GM18873 (cell line): ENCODE results near the gene AGPAT1.
"Not testable (repeated sequence)": the region's sequence is repeated elsewhere in the genome, so short reads cannot be mapped to it uniquely, and the experiment has no call there.

Experiments
- ATAC-seq: cut with Tn5 transposase; IDR thresholded peaks from one replicate; pipeline ENCODE4 v1.9.1; 2021; ENCODE audit warnings: mild to moderate bottlenecking, moderate library complexity, moderate number of reproducible peaks; ENCODE audit not compliant: unreplicated experiment, low FRiP score

Gene AGPAT1

DNA sequence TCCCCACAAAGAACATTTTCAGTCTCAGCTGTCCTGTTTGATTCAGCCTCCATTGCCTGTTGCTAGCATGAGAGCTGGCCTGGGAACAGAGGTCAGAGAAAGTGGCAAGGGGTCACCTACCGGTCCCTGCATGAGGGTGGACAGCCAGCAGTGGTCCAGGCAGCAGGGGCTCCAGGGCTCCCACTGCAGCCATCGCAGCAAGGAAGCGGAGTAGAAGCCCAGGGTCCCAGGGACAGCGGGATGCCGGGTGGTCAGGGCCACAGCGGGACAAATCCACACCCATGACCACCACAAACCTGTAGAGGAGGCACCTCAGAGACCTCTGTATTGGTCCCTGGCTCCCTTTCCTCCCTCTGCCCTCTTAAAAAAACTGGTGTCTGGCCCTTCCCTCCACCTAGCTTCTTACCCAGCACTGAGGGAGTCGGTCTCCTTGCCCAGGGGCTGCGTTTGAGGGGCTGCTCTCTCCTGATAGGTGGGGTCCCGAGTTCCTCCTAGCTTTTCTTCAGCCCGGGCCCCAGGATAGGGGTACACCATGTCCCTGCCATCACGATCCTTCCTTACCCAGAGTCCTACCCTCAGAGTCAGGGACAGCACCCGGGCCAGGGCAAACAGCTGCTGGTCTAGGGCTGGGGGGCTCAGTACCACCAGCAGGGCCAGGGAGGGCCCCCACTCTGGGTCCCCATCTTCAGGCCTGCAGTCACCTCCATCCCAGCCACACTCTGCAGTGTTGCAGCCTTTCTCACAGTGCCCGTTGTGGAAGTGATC is 25.0 kb upstream of the AGPAT1 start:
- ATAC-seq, result no peak

DNA sequence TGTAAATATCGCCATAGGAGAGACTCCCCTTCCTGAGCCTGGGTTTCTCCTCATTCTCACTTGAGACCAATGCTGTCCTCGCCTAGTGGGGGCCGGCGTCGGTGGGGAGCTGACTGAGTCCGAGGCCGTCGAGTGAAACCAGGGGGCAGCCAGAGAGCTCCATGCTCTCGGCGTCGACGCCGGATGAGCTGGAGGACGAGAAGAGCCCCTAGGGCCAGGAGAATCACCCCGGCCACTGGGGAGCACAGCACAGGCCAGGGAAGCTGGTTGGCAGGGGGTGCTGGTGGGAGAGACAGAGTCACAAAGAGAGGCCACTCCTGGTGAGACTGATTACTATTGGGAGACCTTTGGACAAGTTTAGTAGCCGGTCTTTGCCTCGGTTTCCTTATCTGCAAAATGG is 23.0 kb upstream of the AGPAT1 start:
- ATAC-seq, result no peak

DNA sequence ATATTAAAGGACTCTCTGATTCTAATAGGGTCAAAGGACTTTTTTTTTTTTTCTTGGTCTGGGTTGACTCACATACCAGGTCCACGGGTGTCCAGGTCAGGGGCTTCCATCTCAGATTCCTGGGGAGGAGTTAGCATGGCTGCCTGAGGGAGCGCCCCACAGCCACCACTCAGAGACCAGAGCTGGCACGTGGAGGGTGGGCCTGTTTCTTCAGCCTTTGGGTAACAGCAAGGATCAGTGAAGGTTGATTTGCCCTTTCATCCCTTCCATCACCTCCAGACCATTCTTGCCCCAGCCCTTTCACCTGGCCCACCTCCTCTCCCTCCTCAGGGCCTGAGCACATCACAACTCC is 22.4 kb upstream of the AGPAT1 start:
- ATAC-seq, result no peak

DNA sequence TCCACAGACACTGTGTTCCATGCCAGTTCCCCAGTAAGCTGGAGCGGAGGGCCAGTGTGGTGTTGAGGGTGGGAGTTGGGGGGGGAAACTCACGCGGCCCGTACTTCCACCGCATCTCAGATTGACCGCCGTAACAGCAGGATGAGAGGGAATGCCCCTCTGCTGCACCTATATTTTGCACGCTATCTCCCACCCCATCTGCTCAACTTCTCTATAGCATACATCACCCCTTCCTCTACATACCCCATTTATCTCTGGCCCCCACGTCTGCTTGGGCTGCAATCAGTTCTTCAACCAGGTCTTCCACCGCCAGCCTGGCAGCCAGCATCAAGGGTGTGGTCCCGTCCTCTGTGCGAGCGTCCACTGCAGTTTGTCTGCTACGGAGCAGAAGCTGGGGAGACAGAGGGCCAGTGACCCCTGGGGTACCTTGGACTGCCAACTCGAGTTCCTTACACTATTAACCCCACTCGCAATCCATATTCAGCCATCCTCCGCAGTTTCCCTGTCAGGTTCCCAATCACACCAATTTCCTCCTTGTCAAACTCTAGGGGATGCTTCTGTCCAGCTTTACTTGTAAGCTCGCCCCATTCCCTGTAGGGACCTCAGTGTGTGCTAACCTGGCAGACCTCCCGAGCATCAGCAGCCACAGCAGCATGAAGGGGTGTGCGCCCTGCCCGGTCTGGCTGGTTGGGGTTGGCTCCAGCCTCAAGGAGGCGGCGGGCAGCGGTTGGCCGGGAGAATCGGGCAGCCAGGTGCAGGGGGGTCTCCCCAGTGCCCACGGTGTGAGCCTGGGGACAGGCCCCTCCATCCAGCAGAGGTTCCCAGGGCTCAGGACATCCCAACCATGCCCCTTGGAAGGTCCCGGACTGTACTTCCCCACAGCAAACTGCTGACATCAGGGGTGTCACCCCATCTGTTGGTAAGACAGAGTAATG is 21.1 kb upstream of the AGPAT1 start:
- ATAC-seq, result no peak

DNA sequence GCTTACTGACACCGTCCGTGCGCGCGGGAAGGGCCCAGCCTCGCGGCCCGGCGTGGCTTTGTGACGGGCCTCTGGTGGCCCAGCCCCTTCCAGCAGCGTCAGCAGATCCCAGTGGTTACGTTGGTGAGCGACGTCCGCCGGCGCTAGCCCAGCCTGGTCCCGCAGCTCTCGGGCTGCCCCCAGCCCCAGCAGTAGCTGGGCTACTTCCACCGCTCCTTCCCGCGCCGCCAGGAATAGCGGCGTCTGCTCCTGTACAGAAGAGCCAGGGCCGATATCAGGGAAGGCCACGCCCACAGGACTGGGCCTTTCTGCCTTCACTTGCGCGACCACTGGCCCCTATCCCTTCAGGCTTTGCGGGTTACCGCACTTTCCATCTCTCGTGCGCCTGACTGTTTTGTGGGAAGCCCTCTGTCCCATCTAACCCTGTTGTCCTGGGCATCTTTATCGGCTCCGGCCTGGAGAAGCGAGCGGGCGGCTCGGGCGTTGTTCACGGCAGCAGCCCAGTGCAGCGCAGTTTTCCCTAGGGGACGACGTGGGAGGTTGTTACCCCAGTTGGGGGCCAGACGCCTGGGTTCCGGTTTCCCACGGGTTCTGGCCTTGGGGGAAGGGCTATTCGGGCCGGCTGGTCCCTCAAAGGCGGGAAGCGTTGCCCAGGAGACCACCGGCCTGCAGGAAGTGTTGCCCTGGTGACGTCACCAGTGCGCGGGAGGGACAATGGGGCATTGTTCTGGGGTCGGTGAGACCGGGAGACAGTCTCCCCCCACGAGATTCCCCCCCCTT is 20.2 kb upstream of the AGPAT1 start:
- ATAC-seq, result peak; percentile 75

DNA sequence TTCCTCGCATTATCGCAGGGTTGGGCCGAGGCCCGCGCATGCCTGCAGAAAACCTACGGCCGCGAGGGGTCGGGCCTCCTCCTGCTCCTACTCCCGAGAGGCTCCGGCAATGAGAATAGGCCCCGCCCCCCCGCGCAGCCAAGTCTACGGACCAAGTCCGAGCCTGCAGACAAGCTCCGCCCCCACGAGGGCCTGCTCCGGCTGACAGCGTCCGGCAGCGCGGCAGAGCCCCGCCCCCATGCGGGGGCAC is 19.7 kb upstream of the AGPAT1 start:
- ATAC-seq, result no peak

DNA sequence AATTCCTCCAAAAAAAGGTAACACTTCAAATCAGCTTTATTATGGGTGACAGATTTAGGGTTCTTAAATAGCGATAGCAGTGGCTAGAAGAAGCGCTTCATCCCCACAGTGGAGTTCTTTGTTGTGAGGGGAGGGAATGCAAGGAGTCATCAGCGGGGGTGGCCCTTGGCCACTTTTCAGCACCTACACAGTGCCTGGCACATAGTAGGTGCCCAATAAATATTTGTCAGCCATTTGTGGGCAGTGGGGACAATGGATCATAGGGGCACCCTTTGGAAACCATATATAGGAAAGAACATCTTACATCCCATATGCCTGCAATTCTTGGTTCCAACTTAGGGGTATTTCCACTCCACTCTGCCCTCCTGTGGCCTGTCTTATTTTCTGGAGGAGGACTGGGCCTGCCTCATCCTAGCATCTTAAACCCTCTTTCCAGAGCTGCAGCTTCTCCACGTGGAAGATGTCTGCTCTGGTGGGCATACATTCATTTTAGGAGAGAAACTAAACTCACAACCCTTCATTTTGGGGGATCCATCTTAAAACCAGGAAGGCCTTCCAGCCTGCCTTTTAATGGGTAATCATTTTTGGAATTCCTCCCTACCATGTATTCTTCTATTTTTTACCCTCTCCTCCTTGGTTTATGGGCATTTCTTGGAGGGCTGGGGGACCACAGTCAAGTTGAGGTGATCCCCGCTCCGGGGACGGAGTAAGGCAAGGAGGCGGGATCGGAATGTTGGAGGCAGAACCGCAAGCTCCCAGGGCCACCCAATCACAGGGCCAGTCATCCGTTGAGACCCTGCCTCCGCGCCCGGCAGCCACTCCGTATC is 19.2 kb upstream of the AGPAT1 start:
- peak; percentile 61 for ATAC-seq

DNA sequence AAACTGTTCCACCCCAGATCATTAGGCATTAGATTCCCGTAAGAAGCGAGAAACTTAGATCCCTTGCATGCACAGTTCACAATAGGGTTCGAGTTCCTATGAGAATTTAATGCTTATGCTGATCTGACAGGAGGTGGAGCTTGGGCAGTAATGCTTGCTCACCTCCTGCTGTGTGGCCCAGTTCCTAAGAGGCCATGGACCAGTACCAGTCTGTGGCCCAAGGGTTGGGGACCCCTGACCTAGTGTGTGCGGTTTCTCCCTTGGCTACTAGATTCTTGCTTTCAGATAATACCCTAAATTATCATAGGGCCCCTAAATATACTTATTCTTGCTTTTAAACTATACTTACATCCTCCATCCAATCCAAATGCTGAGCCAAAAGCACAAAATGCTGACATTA is 18.5 kb upstream of the AGPAT1 start:
- no peak for ATAC-seq

DNA sequence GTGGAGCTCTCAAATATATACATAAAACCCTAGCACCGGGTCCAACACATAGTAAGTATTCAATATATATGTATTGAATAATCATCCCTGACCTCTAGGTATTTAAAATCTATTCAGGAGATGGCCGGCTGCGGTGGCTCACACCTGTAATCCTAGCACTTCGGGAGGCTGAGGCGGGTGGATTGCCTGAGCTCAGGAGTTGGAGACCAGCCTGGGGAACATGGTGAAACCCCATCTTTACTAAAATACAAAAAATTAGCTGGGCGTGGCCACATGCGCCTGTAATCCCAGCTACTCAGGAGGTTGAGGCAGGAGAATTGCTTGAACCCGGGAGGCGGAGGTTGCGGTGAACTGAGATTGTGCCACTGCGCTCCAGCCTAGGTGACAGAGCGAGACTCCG is 17.2 kb upstream of the AGPAT1 start:
- not testable (repeated sequence) for ATAC-seq

DNA sequence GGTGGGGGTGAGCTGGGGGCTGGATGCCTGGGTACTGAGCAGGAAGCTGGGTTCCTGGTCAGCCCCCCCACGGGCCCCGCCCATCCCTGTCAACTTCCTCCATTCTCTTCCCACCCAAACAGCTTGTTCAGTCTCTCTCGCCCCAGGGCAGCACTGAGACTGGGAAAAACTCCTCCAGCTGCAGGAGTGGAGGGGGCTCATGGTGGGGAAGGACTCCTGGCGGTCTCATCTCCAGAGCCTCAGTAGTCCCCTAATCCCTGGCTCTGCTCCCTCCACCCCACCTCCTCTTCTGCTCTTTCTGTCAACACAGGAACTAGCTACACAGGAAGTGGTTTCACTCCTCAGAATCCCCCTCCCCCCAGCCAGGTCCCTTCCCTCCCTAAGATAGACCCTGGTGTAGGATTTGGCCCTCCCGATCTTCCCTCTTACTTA is 16.7 kb upstream of the AGPAT1 start, which contains the start of gene GPSM3:
TSS of gene GPSM3 (minus strand) at position 36 of the 432 bp plus-strand sequence. CDS start 130 bp downstream, outside the sequence.
- ATAC-seq, result no peak

DNA sequence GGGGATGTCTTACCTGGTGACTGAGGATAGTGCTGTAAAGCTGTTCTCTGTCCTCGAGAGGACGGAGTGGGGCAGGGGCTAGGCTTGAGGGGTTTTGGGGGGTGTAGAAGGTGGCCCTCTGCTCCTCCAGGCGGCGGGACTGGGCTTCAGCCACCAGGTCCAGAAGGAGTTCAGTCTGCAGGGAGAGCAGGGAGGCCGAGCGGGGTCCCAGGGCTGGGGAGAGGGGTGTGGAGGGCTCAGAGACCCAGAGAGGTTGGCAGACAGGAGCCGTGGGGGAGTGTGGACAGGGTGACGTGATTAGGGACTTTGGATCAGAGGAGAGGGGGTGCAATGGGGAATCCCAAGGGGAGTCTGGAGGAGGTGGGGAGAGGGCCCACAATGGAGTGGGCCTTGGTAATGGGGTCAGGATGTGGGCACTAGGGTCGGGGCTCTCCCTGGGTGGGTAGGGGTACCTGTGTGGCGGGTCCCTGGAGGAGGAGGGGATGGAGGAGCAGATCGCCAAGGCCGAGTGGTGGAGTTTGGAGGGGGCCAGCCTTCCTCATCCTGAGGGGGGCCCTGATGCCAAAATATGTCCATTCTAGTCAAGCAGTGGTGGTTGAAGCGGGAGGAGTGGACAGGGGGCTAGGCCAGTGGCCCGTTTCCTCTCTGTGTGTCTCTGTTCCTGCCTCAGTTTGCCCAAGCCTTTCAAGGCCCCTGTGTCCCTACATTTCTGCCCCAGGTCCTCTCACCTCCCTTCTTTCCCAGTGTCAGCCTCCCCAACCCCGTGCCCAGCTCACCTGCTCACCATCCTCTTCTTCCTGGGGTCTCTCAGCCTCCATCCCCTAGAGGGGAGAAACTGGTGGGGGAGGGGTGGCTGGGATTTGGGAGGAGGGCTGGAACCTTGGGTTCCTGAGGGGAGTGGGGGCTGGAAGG is 16.1 kb upstream of the AGPAT1 start:
- no peak for ATAC-seq

DNA sequence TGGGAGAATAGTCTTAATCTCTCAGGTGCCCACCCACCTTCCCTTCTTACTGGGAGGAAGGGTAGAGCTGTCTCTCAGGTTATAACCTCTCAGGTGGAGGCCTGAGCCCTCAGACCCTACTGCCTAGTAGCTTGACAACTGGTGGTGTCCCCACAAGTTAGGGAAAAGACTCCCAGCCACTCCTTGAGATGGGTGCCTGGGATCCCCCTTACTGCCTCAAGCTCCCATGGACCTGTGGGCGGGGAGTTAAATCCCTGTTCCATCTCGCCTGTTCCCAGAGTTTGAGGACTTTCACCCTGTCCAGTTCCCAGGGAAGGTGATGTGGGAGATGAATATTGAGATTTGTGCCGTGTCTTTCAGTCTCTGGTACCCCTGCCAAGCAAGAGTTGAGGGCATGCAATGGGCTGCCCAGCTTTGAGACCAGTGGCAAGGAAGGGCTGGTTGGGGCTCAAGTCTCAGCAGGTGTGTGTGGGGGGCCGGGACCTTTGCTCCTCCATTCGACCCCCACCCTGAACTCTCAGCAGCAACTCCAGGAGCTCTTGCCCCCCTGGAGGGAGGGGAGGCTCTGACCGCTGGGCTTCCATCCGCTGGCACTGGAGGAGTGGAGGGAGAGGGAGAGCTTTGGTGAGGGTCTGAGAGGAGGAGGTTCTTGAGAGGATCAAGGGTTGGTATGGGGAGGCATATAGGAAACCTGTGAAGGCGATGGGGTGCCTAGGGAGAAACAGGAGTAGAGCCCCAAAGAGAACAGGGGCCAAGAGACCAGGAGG is 15.2 kb upstream of the AGPAT1 start:
- no peak for ATAC-seq

DNA sequence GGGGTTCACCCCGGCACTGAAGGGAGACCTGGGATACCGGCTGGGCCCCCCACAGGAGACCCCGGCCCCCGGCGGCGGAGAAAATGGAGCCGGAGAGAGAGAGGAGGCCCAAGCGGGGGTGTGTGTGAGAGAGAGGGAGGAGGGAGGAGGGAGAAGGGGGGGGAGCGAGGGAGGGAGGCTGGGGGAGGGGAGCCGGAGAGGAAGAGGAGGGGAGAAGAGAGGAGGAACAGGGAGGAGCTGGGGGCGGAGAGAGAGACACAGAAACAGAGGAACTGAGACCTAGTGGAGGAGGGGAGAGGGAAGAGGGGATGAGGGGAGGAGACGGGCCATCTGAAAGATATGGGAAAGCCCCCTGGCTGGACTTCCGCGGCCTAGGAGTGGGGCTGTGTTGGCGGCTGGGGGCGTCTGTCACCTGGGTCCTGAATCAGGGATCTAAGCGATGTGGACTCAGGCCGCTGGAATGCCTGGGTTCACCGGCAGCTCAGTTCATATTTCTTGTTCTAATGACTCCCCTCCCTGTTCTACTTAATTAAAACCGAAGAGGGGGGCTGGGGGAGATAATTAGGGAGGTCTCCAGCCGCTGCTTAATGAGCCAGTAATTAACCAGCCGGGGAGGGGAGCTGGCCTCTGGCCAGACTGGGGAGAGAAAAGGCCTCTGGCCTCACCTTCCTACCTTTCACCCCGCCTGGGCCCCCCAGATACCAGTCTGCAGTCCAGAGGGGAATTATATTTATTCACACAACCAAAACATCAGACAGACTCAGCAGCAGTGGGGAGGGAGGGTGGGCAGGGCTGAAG is 14.4 kb upstream of the AGPAT1 start, which contains the start of gene PBX2:
TSS of gene PBX2 (minus strand) at position 149 of the 798 bp plus-strand sequence. CDS start 287 bp downstream, outside the sequence.
- ATAC-seq, result peak; percentile 49

DNA sequence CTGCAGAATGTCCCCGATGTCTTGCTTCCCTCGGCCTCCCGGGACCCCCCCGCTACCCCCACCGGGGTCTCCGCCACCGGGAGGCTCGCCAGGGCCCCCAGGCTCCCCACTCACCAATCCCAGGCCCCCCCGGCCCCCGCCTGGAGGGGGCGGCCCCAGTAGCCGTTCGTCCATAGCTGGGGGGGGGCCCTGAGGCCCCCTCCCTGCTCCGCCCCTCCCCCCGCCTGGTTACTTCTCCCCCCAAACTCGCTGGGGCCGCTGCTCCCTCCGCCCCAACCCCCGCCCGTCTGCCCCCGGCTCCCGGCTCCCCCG is 13.8 kb upstream of the AGPAT1 start:
- ATAC-seq, result no peak

DNA sequence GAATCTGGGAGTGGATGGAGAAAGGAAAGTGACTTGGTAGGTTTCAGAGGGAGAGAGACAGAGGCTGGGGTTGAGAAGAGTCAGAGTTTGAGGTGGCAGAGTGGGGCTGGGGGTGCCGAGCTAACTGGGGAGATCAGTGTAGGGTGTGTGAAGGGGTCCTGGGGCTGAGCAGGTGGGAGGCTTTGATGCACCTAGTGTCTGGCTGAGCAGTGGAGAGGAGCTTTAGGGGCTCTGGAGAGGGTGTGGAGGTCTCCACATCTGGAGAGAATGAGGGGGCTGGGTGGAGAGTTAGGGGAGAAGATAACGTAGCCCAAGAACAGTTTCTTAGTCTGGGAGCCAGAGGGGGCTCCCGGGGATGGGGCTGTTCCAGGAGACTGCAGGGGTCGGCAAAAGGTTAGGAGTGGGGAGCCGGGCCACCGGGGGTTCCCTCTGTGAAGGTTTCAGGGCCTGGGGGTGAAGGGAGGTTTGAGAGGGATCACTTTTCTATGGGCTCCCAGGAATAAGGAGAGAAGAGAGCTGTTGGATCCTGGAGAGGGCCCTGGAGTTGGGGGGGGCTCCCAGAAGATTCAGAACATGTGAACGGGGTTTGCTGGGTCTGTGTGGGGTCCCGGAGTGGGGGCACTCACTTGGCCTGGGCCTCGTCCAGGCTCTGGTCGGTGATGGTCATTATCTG is 13.3 kb upstream of the AGPAT1 start:
- no peak for ATAC-seq

DNA sequence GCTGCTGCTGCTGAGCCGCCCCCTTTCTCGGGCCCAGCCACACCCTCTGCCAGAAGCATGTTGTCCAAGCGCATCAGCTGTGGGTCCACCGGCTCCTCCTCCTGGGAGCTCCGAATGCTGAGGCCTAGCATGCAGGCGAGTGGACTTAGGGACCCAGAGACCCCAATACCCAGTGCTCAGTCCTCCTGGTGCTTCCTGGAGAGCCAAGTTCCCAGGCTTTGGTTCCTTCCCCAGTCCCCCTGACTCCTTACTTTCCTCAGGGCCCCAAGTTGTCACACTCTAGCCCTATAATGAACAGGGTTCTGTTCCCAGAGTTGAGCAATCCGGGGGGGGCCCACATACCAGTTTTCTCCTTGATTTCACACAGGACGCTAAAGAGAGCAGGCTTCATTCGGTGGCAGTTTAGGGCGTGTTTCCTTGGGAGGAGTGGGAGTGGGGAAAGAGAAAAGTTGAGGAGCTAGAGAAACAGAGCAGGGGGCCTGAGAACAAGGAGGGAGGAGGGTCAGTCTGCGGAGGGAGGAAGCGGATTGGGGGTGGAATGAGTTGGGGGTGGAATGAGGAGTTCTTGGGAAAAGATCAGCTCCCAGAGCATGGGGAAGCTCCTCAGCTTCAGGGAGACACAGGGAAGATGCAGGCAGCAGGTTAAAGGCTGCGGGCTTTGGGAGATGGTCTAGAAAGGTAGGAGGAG is 12.6 kb upstream of the AGPAT1 start:
- ATAC-seq, result no peak
